WTC11 (cell line): ENCODE measurements around the gene PHB1. TPM values are rescaled to one million over a fixed set of nuclear protein-coding genes. Genes with fewer than 3 reads are reported as not detected.

ENCODE experiments used
- ATAC-seq: fragments of 200-7000 bp; cut with Tn5 transposase; 2 replicates; pipeline ENCODE4 v1.10.0; 2021; ENCODE audit warnings: mild to moderate bottlenecking, moderate library complexity
- CTCF ChIA-PET: fragments of 300-600 bp; sonication (Branson Sonifier 250); formaldehyde crosslinking; loops from one replicate; lab custom pipeline; 2021; ENCODE audit warnings: antibody characterized with exemption; lab: Charles Lee
- POLR2A ChIA-PET: fragments of 350-600 bp; sonication (Branson Sonifier 250); formaldehyde crosslinking; loops from one replicate; lab custom pipeline; 2021; ENCODE audit warnings: antibody characterized with exemption; lab: Charles Lee
- DNase-seq: peaks from one replicate; pipeline ENCODE4 v3.0.0; 2021; ENCODE audit warnings: low spot score
- H3K27ac Mint-ChIP-seq: 2 replicates; pipeline ENCODE4 v1.8.0; 2021; ENCODE audit warnings: mixed read lengths
- H3K27me3 Mint-ChIP-seq: 2 replicates; pipeline ENCODE4 v1.8.0; 2021; ENCODE audit warnings: low read depth, mild to moderate bottlenecking, moderate library complexity, mixed read lengths
- H3K36me3 Mint-ChIP-seq: 2 replicates; pipeline ENCODE4 v1.8.0; 2021; ENCODE audit warnings: mixed read lengths
- H3K4me1 Mint-ChIP-seq: 2 replicates; pipeline ENCODE4 v1.8.0; 2022; ENCODE audit warnings: mixed read lengths
- H3K4me3 Mint-ChIP-seq: 2 replicates; pipeline ENCODE4 v1.8.0; 2021; ENCODE audit warnings: mild to moderate bottlenecking, moderate library complexity, mixed read lengths
- H3K9me3 Mint-ChIP-seq: 2 replicates; pipeline ENCODE4 v1.8.0; 2021; ENCODE audit warnings: mixed read lengths
- AFF4 ChIP-seq: sonication (generic); formaldehyde crosslinking; IDR thresholded peaks from 2 replicates; pipeline ENCODE4 v1.8.1; 2023; ENCODE audit warnings: mild to moderate bottlenecking, missing genetic modification reagents, borderline replicate concordance
- ATF2 ChIP-seq: sonication (generic); formaldehyde crosslinking; IDR thresholded peaks from 2 replicates; pipeline ENCODE4 v1.8.1; 2022; ENCODE audit warnings: low read depth, missing genetic modification reagents, borderline replicate concordance
- ATF6 ChIP-seq: sonication (generic); formaldehyde crosslinking; IDR thresholded peaks from 2 replicates; pipeline ENCODE4 v1.8.1; 2023; ENCODE audit warnings: mild to moderate bottlenecking, missing genetic modification reagents
- CDX4 ChIP-seq: fragments of 250-450 bp; sonication (Bioruptor Pico); IDR thresholded peaks from 2 replicates; pipeline ENCODE4 v1.9.0; 2021; ENCODE audit warnings: moderate library complexity, mild to moderate bottlenecking, inconsistent platforms, borderline replicate concordance
- CREB1 ChIP-seq: sonication (generic); formaldehyde crosslinking; IDR thresholded peaks from 2 replicates; pipeline ENCODE4 v1.8.0; 2023; ENCODE audit warnings: mild to moderate bottlenecking, missing genetic modification reagents
- E2F1 ChIP-seq: sonication (generic); formaldehyde crosslinking; IDR thresholded peaks from 2 replicates; pipeline ENCODE4 v1.8.0; 2022; ENCODE audit warnings: mild to moderate bottlenecking, missing genetic modification reagents
- E2F4 ChIP-seq: sonication (generic); formaldehyde crosslinking; IDR thresholded peaks from 2 replicates; pipeline ENCODE4 v1.8.1; 2022; ENCODE audit warnings: low read depth, mild to moderate bottlenecking, moderate library complexity, missing genetic modification reagents, borderline replicate concordance
- IRF1 ChIP-seq: sonication (generic); formaldehyde crosslinking; IDR thresholded peaks from 2 replicates; pipeline ENCODE4 v1.8.0; 2023; ENCODE audit warnings: missing genetic modification reagents
- JAZF1 ChIP-seq: fragments of 250-450 bp; sonication (Bioruptor Pico); IDR thresholded peaks from 2 replicates; pipeline ENCODE4 v1.9.0; 2021; ENCODE audit warnings: moderate library complexity, mild to moderate bottlenecking, inconsistent platforms
- JUN ChIP-seq: sonication (generic); formaldehyde crosslinking; IDR thresholded peaks from 2 replicates; pipeline ENCODE4 v1.8.0; 2023; ENCODE audit warnings: mild to moderate bottlenecking, missing genetic modification reagents
- MYBL2 ChIP-seq: sonication (generic); formaldehyde crosslinking; IDR thresholded peaks from 2 replicates; pipeline ENCODE4 v1.8.1; 2023; ENCODE audit warnings: mild to moderate bottlenecking, moderate library complexity, missing genetic modification reagents
- NFE2L1 ChIP-seq: sonication (generic); formaldehyde crosslinking; IDR thresholded peaks from 2 replicates; pipeline ENCODE4 v1.8.1; 2023; ENCODE audit warnings: missing genetic modification reagents
- NR2C2 ChIP-seq: sonication (generic); formaldehyde crosslinking; IDR thresholded peaks from 2 replicates; pipeline ENCODE4 v1.8.0; 2022; ENCODE audit warnings: mild to moderate bottlenecking, missing genetic modification reagents
- ZBTB21 ChIP-seq: sonication (generic); formaldehyde crosslinking; IDR thresholded peaks from 2 replicates; pipeline ENCODE4 v1.8.1; 2023; ENCODE audit warnings: mild to moderate bottlenecking, missing genetic modification reagents, borderline replicate concordance
- ZNF121 ChIP-seq: sonication (generic); formaldehyde crosslinking; IDR thresholded peaks from 2 replicates; pipeline ENCODE4 v1.8.0; 2023; ENCODE audit warnings: missing genetic modification reagents
- ZNF232 ChIP-seq: sonication (generic); formaldehyde crosslinking; IDR thresholded peaks from 2 replicates; pipeline ENCODE4 v1.8.0; 2022; ENCODE audit warnings: mild to moderate bottlenecking, missing genetic modification reagents
- ZNF416 ChIP-seq: fragments of 250-450 bp; sonication (Bioruptor Pico); IDR thresholded peaks from 2 replicates; pipeline ENCODE4 v1.9.0; 2021; ENCODE audit warnings: mild to moderate bottlenecking, inconsistent platforms
- ZNF512 ChIP-seq: sonication (generic); formaldehyde crosslinking; IDR thresholded peaks from 2 replicates; pipeline ENCODE4 v1.8.1; 2022; ENCODE audit warnings: missing genetic modification reagents, borderline replicate concordance
- ZNF671 ChIP-seq: fragments of 250-450 bp; sonication (Bioruptor Pico); IDR thresholded peaks from 2 replicates; pipeline ENCODE4 v1.8.0; 2021; ENCODE audit warnings: mild to moderate bottlenecking
- total RNA-seq: library from RNA; stranded (reverse); gene quantifications from 3 replicates; pipeline ENCODE4 v1.2.3, GENCODE V29; 2021

Gene PHB1
- total RNA-seq, 1 experiment from 2014 or later = 375 TPM

- no peak overlapping the region for H3K27ac Mint-ChIP-seq
- H3K36me3 Mint-ChIP-seq = no peaks in the 10 kb centered on the region
- TF ChIP-seq ZBTB21 (CRISPR knock-in tag) = no peak
- no peak for TF ChIP-seq NFE2L1 (CRISPR knock-in tag)
- no peak for TF ChIP-seq JUN
- no peak for TF ChIP-seq ZNF232 (CRISPR knock-in tag)
- no peak for TF ChIP-seq JAZF1 (CRISPR knock-in tag)
- TF ChIP-seq ATF2 (CRISPR knock-in tag) = no peak
- TF ChIP-seq ZNF416 (CRISPR knock-in tag) = no peak
- TF ChIP-seq CDX4 (CRISPR knock-in tag) = no peak
- POLR2A ChIA-PET = no interaction called here
- ATAC-seq (no peak), DNase-seq (no peak)
- no peak overlapping the region for H3K4me3 Mint-ChIP-seq
- peaks cover 4% of the 10 kb centered on the region; the same call in 1 of the 2 replicates for H3K9me3 Mint-ChIP-seq
- peaks cover 33% of the 10 kb centered on the region for H3K4me1 Mint-ChIP-seq
- H3K27me3 Mint-ChIP-seq = peaks cover 31% of the 10 kb centered on the region
- CTCF ChIA-PET = interaction anchor here (0.8 to 7.5 kb wide), 14 partner anchors 8 to 273 kb away, joined by 3 to 106 read pairs (median 15); partner anchors contain the start of genes NGFR and PHB1
These were observed 21.5 kb upstream of the PHB1 start for GRCh38 chr17:49436174-49436573.

GRCh38 chr17:49435671-49436029 lies 21.0 kb upstream of the PHB1 start:
- Mint-ChIP-seq H3K27me3 (peaks cover 26% of the 10 kb centered on the region), H3K9me3 (peaks cover 4% of the 10 kb centered on the region; the same call in 1 of the 2 replicates), H3K4me1 (peaks cover 32% of the 10 kb centered on the region), H3K27ac (no peak overlapping the region), H3K36me3 (no peaks in the 10 kb centered on the region), H3K4me3 (no peak overlapping the region)
- DNase-seq (no peak), ATAC-seq (no peak)
- CTCF ChIA-PET = interaction anchor here (0.6 to 7.5 kb wide), 29 partner anchors 8 to 273 kb away, joined by 3 to 106 read pairs (median 7); partner anchors contain the start of genes NGFR and PHB1
- POLR2A ChIA-PET = interaction anchor here (0.6 kb wide), 1 partner anchor 14 kb away, joined by 4 read pairs; no protein-coding TSS in a partner anchor
- TF ChIP-seq ZNF671 (CRISPR knock-in tag) (no peak), E2F1 (CRISPR knock-in tag) (no peak), IRF1 (CRISPR knock-in tag) (no peak), CREB1 (CRISPR knock-in tag) (no peak), E2F4 (CRISPR knock-in tag) (no peak), AFF4 (CRISPR knock-in tag) (no peak), MYBL2 (CRISPR knock-in tag) (no peak), NR2C2 (CRISPR knock-in tag) (no peak), ATF2 (CRISPR knock-in tag) (no peak), ATF6 (CRISPR knock-in tag) (no peak), ZNF512 (no peak), ZNF121 (no peak)
